Prostate gland (tissue), 2 donors: ENCODE results near the gene ITGB8. TPM values are rescaled to one million over a fixed set of nuclear protein-coding genes. Genes with fewer than 3 reads are reported as not detected.

ENCODE experiments used
- DNase-seq: peaks from one replicate; pipeline ENCODE4 v3.0.0-alpha.2; 2019; ENCODE audit warnings: low spot score
- H3K27ac ChIP-seq, 2 donors: fragments of 200-600 bp; sonication (generic); 2 replicates each; pipeline ENCODE4 v1.5.1; 2017 to 2019
- H3K27me3 ChIP-seq: fragments of 200-600 bp; sonication (generic); replicated peaks from 2 replicates; pipeline ENCODE4 v1.5.1; 2019; ENCODE audit not compliant: insufficient read depth
- H3K36me3 ChIP-seq, 2 donors: fragments of 200-600 bp; sonication (generic); 1 replicate in 1 of 2; 2 replicates in 1 of 2; pipeline versions ENCODE4 v1.5.1 to v1.8.1; 2017 to 2019
- H3K4me1 ChIP-seq: fragments of 200-600 bp; sonication (generic); replicated peaks from 2 replicates; pipeline ENCODE4 v1.5.1; 2019
- H3K4me3 ChIP-seq, 2 donors: fragments of 200-600 bp; sonication (generic); 2 replicates each; pipeline ENCODE4 v1.5.1; 2017 to 2019
- H3K9me3 ChIP-seq: fragments of 200-600 bp; sonication (generic); 2 replicates; pipeline ENCODE4 v1.5.1; 2017
- POLR2A ChIP-seq: fragments of 450-650 bp; IDR thresholded peaks from one replicate; pipeline ENCODE4 v1.6.1; 2016; ENCODE audit warnings: antibody characterized with exemption, mild to moderate bottlenecking
- POLR2AphosphoS5 ChIP-seq: sonication (generic); formaldehyde crosslinking; IDR thresholded peaks from one replicate; pipeline ENCODE4 v1.6.1; 2017; ENCODE audit warnings: antibody characterized with exemption
- WGBS: methylation state at CpG from one replicate; pipeline ENCODE4 v1.1.5; 2018; 5-methylcytosine and 5-hydroxymethylcytosine counted together
- intact Hi-C: fragments of 100-400 bp; cut with DNase I; formaldehyde crosslinking; loops from one replicate; pipeline ENCODE4 v1.14.2; 2022
- total RNA-seq, 2 donors: library from RNA; depleted of rRNA; stranded (reverse); fragments of >200 nt; gene quantifications; one replicate each; pipeline ENCODE4 v1.1.0, GENCODE V29; 2016
- TF ChIP-seq, protein P1 (sequence below), 4 experiments: fragments of 200-600 bp in 2 of 4; fragments of 450-650 bp in 2 of 4; sonication (generic) in 2 of 4; IDR thresholded peaks; 1 replicate in 3 of 4; 2 replicates in 1 of 4; pipeline ENCODE4 v1.5.1; 2016 to 2019; ENCODE audit warnings: antibody characterized with exemption in 4 of 4, mild to moderate bottlenecking in 2 of 4, moderate library complexity in 2 of 4

The ITGB8 gene
- total RNA-seq, 2 donors from 2014 or later: 50.3 to 99.5 TPM

DNA sequence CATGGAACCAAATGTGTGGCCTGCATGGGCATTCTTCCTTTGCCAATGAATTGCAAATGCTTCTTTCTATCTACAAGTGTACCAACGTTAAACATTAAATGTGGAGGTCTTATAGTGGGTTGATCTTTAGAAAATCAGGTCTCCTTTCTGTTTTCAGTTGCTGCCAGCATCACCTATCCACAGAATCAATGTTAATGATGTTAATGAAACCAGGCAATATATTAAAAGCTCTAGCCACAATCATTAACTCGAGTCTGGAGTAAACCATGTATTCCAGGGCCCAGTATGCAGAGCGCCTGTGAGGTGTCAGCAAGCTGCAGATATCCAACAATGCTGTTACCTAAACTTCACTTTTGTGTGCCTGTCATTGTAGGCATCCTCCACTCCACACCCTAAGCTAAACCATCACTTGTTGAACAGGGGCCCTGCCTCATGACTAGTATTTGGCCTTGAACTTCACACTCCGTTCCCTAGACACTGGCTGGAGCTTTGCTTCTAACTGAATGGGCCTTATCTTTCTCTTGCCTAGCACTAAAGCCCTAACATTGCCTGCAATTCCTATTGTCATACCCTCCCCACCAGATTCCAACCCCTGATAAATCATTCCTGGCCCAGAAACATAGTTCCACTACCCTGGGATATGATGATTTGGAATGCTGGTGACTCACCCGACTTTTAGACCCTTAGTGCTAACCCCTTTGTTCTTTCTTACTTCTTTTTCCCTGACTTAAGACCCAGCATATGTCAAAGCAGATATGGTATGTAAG lies 24.3 kb upstream of the ITGB8 start:
- H3K9me3 ChIP-seq: no peaks in the 10 kb centered on the region
- DNase-seq: no peak
- H3K36me3 ChIP-seq: no peaks in the 10 kb centered on the region
- intact Hi-C loops: no loop called here
- H3K27me3 ChIP-seq: no peaks in the 10 kb centered on the region
- no peak overlapping the region for H3K27ac ChIP-seq
- H3K4me1 ChIP-seq: no peaks in the 10 kb centered on the region
- no peak overlapping the region for H3K4me3 ChIP-seq
- WGBS: 87% methylated on average over 5 of the region's 5 CpGs
- no peak for TF ChIP-seq POLR2A
- TF ChIP-seq POLR2AphosphoS5: no peak
- TF ChIP-seq, protein P1, sequence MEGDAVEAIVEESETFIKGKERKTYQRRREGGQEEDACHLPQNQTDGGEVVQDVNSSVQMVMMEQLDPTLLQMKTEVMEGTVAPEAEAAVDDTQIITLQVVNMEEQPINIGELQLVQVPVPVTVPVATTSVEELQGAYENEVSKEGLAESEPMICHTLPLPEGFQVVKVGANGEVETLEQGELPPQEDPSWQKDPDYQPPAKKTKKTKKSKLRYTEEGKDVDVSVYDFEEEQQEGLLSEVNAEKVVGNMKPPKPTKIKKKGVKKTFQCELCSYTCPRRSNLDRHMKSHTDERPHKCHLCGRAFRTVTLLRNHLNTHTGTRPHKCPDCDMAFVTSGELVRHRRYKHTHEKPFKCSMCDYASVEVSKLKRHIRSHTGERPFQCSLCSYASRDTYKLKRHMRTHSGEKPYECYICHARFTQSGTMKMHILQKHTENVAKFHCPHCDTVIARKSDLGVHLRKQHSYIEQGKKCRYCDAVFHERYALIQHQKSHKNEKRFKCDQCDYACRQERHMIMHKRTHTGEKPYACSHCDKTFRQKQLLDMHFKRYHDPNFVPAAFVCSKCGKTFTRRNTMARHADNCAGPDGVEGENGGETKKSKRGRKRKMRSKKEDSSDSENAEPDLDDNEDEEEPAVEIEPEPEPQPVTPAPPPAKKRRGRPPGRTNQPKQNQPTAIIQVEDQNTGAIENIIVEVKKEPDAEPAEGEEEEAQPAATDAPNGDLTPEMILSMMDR (IDR thresholded peaks at IDR 0.05): no peak

DNA sequence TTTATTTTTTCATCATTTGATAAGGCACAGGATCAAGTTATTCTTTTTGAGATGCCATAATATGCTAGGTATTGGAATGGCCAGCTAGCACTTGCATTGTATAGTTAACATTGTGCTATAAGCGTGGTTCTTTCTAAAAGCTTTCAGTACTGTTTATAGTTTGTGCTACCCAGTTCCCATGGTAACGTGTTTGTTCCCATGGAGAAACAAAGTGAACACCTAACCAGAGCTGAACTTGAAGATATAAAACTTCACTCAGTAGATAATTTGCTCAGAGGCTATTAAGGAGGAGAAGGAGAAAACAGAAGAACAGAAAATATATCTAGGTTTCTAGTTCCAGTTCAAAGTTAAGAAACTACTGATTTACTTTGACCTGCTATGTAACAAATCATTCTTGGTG lies 23.6 kb upstream of the ITGB8 start:
- WGBS: 86% methylated on average over 2 of the region's 2 CpGs
- Histone ChIP-seq H3K36me3 (no peaks in the 10 kb centered on the region), H3K27ac (no peak overlapping the region), H3K9me3 (no peaks in the 10 kb centered on the region), H3K27me3 (no peaks in the 10 kb centered on the region), H3K4me3 (no peak overlapping the region), H3K4me1 (no peaks in the 10 kb centered on the region)
- DNase-seq: no peak
- TF ChIP-seq POLR2A: no peak
- intact Hi-C loops: no loop called here

DNA sequence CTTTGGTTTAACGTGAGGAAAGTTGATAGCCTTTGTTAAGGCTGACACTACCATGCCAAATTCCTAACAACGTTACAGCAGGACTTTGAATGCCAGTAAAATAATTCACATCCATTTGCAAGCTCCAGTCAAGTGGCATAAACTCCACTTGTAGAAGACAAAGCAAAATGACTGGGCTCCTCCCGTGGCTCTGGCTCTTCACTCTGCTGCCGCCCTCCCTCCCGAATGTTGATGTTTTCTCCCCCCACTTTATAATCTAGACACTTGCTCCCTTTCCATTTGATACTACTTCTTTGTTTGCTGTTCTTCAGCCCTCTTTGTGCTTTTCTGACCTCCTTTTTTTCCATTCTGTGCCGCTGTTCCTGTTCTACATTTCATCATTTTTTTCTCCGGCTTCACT lies 22.8 kb upstream of the ITGB8 start:
- Histone ChIP-seq H3K27ac (no peak overlapping the region), H3K27me3 (no peaks in the 10 kb centered on the region), H3K36me3 (no peaks in the 10 kb centered on the region), H3K4me3 (no peak overlapping the region), H3K9me3 (no peaks in the 10 kb centered on the region), H3K4me1 (no peaks in the 10 kb centered on the region)
- no peak for DNase-seq
- WGBS: 56% methylated on average over 7 of the region's 7 CpGs
- intact Hi-C loops: no loop called here
- TF ChIP-seq, protein P1 (IDR thresholded peaks at IDR 0.05): no peak
- TF ChIP-seq POLR2AphosphoS5: no peak
- TF ChIP-seq POLR2A: no peak

DNA sequence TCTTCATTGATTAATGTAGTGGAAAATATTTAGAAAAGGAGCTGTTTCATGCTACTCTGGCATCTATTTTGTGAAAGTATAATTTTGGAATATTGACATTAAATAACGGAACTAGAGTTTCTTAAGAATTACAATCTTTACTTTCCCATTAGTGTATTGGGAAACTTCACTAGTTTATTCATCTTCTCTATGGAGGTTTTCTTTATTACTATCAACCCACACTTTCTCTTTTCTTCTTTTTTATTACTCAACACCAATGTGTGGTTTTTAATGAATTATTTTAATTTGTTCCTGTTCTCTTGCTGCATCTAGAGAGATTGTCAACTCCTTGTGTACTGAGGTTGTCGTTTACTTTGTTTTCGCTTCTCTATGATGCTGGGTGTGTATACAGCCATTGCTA lies 20.4 kb upstream of the ITGB8 start:
- Histone ChIP-seq H3K27me3 (no peaks in the 10 kb centered on the region), H3K27ac (no peak overlapping the region), H3K36me3 (no peaks in the 10 kb centered on the region), H3K4me3 (no peak overlapping the region), H3K4me1 (no peaks in the 10 kb centered on the region), H3K9me3 (no peaks in the 10 kb centered on the region)
- no peak for TF ChIP-seq POLR2AphosphoS5
- DNase-seq: no peak
- WGBS: 86% methylated on average over 3 of the region's 3 CpGs
- intact Hi-C loops: no loop called here

DNA sequence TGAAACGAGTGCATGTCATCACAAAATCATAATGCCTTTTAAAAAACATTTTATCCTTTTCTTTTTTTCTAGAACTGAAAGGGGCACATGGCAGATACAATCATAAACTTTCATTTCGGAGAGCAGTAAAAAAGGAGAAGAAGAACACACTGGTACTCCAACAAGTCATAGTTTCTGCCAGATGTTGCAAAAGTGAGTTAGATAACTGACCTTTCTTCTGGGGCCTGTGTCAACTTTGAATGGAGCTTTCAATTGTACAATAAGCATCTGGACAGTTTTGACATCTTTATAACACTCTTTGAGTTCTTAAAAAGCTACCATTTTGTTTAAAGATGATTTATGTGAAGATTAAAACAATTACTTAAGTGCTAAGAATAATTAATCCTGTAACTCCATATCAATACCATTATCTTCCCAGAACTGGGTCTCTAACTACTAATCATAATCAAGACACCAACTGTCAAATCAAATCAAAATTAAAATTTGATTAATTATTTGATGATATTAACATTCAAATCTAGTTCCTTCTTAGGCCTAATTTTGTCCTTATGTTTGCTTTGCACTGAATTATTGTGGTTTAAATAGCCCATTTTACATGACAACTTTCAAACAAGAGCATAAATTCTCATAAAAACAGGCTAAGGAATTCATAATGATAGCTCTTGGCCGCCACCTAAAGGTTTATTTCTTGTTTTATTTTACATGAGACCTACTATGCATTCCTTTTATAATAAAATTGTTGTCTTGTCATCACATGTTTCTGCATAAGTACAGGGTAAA lies 19.5 kb upstream of the ITGB8 start:
- Histone ChIP-seq H3K27me3 (no peaks in the 10 kb centered on the region), H3K27ac (no peak overlapping the region), H3K4me1 (no peaks in the 10 kb centered on the region), H3K9me3 (no peaks in the 10 kb centered on the region), H3K36me3 (no peaks in the 10 kb centered on the region), H3K4me3 (no peak overlapping the region)
- TF ChIP-seq POLR2A (no peak), POLR2AphosphoS5 (no peak)
- TF ChIP-seq, protein P1 (IDR thresholded peaks at IDR 0.05): peak in 3 of 4 experiments; percentile 22 to 46 (median 28)
- intact Hi-C loops: no loop called here
- 46% methylated on average over 3 of the region's 3 CpGs for WGBS
- no peak for DNase-seq
